ACHN (cell line): ENCODE data around the gene HMCN1.
"Not testable (repeated sequence)": the region's sequence is repeated elsewhere in the genome, so short reads cannot be mapped to it uniquely, and the experiment has no call there.

ENCODE experiments used
- DNase-seq: peaks from one replicate; pipeline ENCODE4 v3.0.0-alpha.2; 2015
- in situ Hi-C: cut with HindIII; loops from 2 replicates; pipeline ENCODE4 v1.10.0; 2017; ENCODE audit warnings: low sequenced_read_pairs, low pct_ligation_motif_present, low pct_unique_long_range_greater_than_20kb

Gene HMCN1

GRCh38 chr1:185790194-185790735 lies 56.1 kb downstream of the HMCN1 start:
- in situ Hi-C loops, result no loop called here

GRCh38 chr1:185792040-185792439 lies 57.8 kb downstream of the HMCN1 start:
- no peak for DNase-seq
- in situ Hi-C loops, result no loop called here

More at GRCh38 chr1:185790194-185790735, 56.1 kb downstream of the HMCN1 start:
- DNase-seq, result no peak

GRCh38 chr1:185794495-185794894 lies 60.3 kb downstream of the HMCN1 start:
- in situ Hi-C loops, DNase-seq: not testable (repeated sequence)

- DNase-seq, result no peak
- in situ Hi-C loops, result no loop called here
These were observed 61.0 kb downstream of the HMCN1 start for GRCh38 chr1:185795181-185795580.

GRCh38 chr1:185798505-185798904 lies 64.3 kb downstream of the HMCN1 start:
- DNase-seq, result no peak
- in situ Hi-C loops, result no loop called here

GRCh38 chr1:185803241-185803640 lies 69.0 kb downstream of the HMCN1 start:
- in situ Hi-C loops, result no loop called here
- DNase-seq, result no peak

- in situ Hi-C loops, result no loop called here
- DNase-seq, result no peak
These were observed 70.0 kb downstream of the HMCN1 start for GRCh38 chr1:185804206-185804605.

- no peak for DNase-seq
- in situ Hi-C loops, result no loop called here
These were observed 70.4 kb downstream of the HMCN1 start for GRCh38 chr1:185804608-185805007.

GRCh38 chr1:185807275-185807674 lies 73.1 kb downstream of the HMCN1 start:
- DNase-seq, result no peak
- in situ Hi-C loops, result no loop called here

- in situ Hi-C loops, result no loop called here
- DNase-seq, result no peak
These were observed 74.4 kb downstream of the HMCN1 start for GRCh38 chr1:185808631-185809030.

- in situ Hi-C loops, result no loop called here
- no peak for DNase-seq
These were observed 77.0 kb downstream of the HMCN1 start for GRCh38 chr1:185811073-185811709.

GRCh38 chr1:185812934-185813333 lies 78.7 kb downstream of the HMCN1 start:
- in situ Hi-C loops, result no loop called here

GRCh38 chr1:185813401-185813979 lies 79.3 kb downstream of the HMCN1 start:
- in situ Hi-C loops, result no loop called here
- peak; percentile 64 for DNase-seq

More at GRCh38 chr1:185812934-185813333, 78.7 kb downstream of the HMCN1 start:
- DNase-seq, result no peak

GRCh38 chr1:185816460-185816859 lies 82.3 kb downstream of the HMCN1 start:
- in situ Hi-C loops, result no loop called here
- no peak for DNase-seq

- in situ Hi-C loops, result no loop called here
- no peak for DNase-seq
These were observed 85.6 kb downstream of the HMCN1 start for GRCh38 chr1:185819798-185820197.

- peak; percentile 5 for DNase-seq
- in situ Hi-C loops, result no loop called here
These were observed 87.6 kb downstream of the HMCN1 start for GRCh38 chr1:185821612-185822385.

GRCh38 chr1:185823467-185823866 lies 89.3 kb downstream of the HMCN1 start:
- in situ Hi-C loops, result no loop called here
- no peak for DNase-seq

GRCh38 chr1:185824106-185824505 lies 89.9 kb downstream of the HMCN1 start:
- in situ Hi-C loops, result no loop called here
- no peak for DNase-seq

- in situ Hi-C loops, result no loop called here
- DNase-seq, result no peak
These were observed 91.4 kb downstream of the HMCN1 start for GRCh38 chr1:185825556-185825955.
